Epithelial cell of proximal tubule (primary cell): ENCODE results near the gene PCNT. TPM values are rescaled to one million over a fixed set of nuclear protein-coding genes. Genes with fewer than 3 reads are reported as not detected.

Source experiments
- DNase-seq: peaks from one replicate; pipeline ENCODE4 v3.0.0-alpha.2; 2011; ENCODE audit warnings: low read depth
- H3K4me3 ChIP-seq: 2 replicates; pipeline ENCODE4 v1.5.1; 2011; ENCODE audit warnings: low read depth, mild to moderate bottlenecking, low read length
- total RNA-seq: library from RNA; depleted of rRNA; stranded (reverse); fragments of >200 nt; gene quantifications from 2 replicates; pipeline ENCODE4 v1.2.3, GENCODE V29; 2015
- TF ChIP-seq, protein P1 (sequence below): conservative IDR thresholded peaks from 2 replicates; pipeline ENCODE4 v1.5.1; 2012; ENCODE audit warnings: low read depth, mild to moderate bottlenecking, low read length

The PCNT gene
- total RNA-seq, 1 donor from 2014 or later: 18.7 TPM

DNA sequence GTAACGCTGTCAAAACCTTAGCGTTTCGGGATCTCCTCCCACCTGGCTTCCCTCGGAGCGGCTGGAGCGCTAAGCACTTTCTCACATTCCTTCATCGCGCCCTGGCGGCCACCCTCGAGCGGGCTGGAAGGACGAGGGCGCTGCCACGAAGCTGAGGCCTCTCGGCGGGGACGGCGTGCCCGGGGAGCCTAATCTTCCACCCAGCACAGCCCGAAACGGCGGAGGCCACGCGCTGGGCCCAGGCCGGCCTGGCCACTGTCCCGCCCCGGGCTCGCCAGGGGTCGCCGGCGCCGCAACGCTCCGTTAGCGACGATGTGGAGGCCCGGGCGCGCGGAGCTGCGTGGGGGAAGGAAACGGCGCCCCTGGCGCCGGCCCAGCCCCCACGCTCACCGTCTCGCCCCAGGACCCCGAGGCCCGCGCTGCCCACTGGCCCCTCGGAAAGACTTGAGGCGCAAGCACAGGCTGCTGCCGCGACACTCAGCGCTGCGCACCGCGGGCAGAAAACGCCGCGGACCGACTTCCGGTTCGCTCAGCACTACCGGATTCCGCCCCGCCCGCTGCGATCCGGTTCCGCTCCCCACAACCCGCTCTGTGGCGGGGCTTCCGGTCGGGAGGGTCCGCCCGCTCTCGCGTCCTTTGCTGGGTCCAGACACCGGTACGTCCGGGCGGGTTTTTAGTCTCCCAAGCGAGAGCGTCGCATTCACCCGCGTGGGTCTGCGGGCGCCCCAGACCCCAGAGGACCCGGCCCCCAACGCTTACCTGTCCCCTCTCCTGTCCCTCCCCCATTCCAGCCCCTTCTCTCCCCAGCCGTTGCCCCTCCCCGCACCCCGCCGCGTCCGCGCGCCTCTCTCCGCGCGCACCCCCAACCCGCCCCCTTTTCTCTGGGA is 38.0 kb upstream of the PCNT start, which contains the start of gene YBEY:
TSS of gene YBEY (plus strand) at position 582 of the 887 bp plus-strand sequence. CDS start 572 bp downstream, outside the sequence.
- H3K4me3 ChIP-seq: peak within 1 kb of the TSS; percentile 76
- DNase-seq: peak; percentile 37
- TF ChIP-seq, protein P1, sequence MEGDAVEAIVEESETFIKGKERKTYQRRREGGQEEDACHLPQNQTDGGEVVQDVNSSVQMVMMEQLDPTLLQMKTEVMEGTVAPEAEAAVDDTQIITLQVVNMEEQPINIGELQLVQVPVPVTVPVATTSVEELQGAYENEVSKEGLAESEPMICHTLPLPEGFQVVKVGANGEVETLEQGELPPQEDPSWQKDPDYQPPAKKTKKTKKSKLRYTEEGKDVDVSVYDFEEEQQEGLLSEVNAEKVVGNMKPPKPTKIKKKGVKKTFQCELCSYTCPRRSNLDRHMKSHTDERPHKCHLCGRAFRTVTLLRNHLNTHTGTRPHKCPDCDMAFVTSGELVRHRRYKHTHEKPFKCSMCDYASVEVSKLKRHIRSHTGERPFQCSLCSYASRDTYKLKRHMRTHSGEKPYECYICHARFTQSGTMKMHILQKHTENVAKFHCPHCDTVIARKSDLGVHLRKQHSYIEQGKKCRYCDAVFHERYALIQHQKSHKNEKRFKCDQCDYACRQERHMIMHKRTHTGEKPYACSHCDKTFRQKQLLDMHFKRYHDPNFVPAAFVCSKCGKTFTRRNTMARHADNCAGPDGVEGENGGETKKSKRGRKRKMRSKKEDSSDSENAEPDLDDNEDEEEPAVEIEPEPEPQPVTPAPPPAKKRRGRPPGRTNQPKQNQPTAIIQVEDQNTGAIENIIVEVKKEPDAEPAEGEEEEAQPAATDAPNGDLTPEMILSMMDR: peak; percentile 44

DNA sequence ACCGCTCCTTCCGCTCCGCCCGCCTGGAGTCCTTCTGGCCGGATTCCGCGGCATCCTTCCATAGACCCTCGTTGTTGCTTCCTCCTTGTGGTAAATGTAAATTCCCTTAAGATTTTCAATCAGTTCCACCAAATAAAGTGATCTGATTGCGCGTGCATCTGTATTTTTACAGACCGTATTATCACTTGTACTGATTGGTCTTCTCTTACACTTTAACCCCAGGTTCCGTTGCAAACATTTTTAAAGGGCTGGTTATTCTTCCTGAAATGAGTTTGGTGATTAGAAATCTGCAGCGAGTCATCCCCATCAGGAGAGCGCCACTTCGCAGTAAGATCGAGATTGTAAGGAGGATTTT is 37.3 kb upstream of the PCNT start:
- TF ChIP-seq, protein P1: no peak
- H3K4me3 ChIP-seq: peak overlapping the region; percentile 76
- no peak for DNase-seq

DNA sequence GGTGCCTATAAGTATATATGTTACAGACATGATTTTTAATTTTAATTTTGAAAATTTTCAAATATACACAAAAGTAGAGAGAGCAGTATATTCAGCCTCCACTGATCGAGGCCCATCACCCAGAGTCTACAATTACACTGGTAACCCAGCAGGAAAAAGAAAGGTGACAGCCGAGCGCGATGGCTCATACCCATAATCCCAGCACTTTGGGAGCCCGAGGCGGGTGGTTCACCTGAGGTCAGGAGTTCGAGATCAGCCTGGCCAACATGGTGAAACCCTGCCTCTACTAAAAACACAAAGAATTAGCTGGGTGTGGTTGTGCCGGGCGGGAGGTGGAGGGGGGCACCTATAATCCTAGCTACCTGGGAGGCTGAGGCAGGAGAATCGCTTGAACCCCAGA is 36.4 kb upstream of the PCNT start:
- TF ChIP-seq, protein P1: no peak
- DNase-seq: no peak
- H3K4me3 ChIP-seq: peak overlapping the region; percentile 76

DNA sequence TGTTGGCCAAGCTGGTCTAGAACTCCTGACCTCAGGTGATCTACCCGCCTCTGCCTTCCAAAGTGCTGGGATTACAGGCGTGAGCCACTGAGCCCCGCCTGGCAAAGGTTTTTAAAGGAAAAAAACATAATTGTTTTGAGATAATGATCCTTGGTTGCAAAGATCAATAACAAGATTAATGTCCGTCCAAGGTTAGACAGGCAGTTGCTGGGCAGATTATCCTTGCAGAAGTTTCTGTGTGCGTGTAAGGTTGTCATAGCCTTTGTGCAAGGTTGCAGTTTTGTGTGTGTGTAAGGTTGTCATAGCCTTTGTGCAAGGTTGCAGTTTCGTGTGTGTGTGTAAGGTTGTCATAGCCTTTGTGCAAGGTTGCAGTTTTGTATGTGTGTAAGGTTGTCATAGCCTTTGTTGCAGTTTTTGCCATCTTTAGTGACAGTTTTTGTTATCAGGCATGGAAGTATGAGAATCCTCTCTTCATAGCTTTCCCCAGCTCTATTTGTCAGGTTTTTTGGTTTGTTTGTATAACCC is 34.2 kb upstream of the PCNT start:
- H3K4me3 ChIP-seq: no peak overlapping the region
- no peak for DNase-seq
- TF ChIP-seq, protein P1: no peak

DNA sequence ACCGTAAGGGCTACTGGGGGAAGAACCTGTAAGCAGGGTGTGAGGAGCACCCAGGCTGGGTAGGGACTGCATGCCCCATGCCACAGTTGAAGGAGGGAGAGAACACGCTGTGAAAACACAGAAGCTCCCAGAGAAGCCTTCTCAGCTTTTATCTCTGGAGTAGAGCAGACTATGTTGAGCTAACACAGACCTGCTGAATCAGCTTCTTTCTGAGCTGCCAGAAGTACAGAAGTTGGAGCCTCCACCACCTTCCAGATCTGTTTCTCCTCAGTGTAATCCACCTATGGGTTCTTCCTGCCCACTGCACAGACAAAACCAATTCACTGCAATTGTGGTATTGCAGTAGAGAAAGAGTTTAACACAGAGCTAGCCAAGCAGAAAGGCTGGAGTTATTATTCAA is 32.4 kb upstream of the PCNT start:
- no peak for DNase-seq
- no peak overlapping the region for H3K4me3 ChIP-seq
- TF ChIP-seq, protein P1: no peak

DNA sequence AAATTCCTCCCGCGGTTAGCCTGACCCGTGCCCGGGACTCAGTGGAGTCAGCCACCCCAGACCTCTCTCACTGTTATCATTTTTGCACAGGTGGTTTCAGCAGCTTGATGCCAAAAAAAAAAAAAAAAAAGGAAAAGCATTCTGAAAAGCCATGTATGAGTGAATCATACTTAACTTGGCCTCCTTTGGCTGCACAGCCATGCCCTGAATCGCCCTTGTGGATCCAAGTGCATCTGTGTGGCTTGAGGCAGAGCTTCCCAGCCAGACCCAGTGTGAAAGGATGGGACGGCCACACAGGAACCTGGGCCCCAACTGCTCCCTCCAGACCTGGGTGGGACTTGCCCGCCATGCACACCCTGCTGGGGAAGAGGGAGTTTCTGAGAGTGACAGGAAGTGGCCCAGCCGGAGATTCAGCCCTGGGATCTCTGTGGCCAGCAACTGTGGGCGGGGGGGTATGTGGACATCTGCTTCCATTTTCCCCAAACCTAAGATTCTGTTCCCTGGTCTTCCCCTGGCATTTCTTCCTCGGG is 29.2 kb upstream of the PCNT start:
- TF ChIP-seq, protein P1: no peak
- H3K4me3 ChIP-seq: no peak overlapping the region
- DNase-seq: peak; percentile 29
